Cardiac muscle cell (in vitro differentiated cells and primary cell): ENCODE results near the gene INTS7. TPM values are rescaled to one million over a fixed set of nuclear protein-coding genes. Genes with fewer than 3 reads are reported as not detected.

Experiments used
- DNase-seq, 2 donors: peaks; one replicate each; pipeline versions ENCODE4 v3.0.0 to v3.0.0-alpha.2; 2010 to 2017; ENCODE audit warnings: low read depth in 1 of 2, low spot score in 1 of 2
- H3K27ac ChIP-seq: fragments of 200-600 bp; sonication (generic); 2 replicates; pipeline ENCODE4 v1.5.1; 2016
- H3K27me3 ChIP-seq: fragments of 200-600 bp; sonication (generic); 2 replicates; pipeline ENCODE4 v1.6.0; 2016; ENCODE audit warnings: control low read depth
- H3K36me3 ChIP-seq: fragments of 200-600 bp; sonication (generic); 2 replicates; pipeline ENCODE4 v1.5.1; 2016; ENCODE audit warnings: control low read depth
- H3K4me1 ChIP-seq: fragments of 200-600 bp; sonication (generic); 2 replicates; pipeline ENCODE4 v1.8.1; 2017; ENCODE audit warnings: low read depth, mild to moderate bottlenecking, mixed run types
- H3K4me3 ChIP-seq: fragments of 200-600 bp; sonication (generic); 2 replicates; pipeline ENCODE4 v1.5.1; 2016; ENCODE audit warnings: mild to moderate bottlenecking
- H3K9me3 ChIP-seq: fragments of 200-600 bp; sonication (generic); 2 replicates; pipeline ENCODE4 v1.5.1; 2017; ENCODE audit warnings: low read depth, mild to moderate bottlenecking, control low read depth
- CTCF ChIP-seq: IDR thresholded peaks from 2 replicates; pipeline ENCODE4 v1.5.1; 2012; ENCODE audit warnings: low read depth, mild to moderate bottlenecking, low read length
- polyA plus RNA-seq: library from polyadenylated mRNA; unstranded; fragments of >200 nt; fragmentation: Nextera tagmentation; extraction: Ambion mirVana; gene quantifications from 2 replicates; pipeline ENCODE4 v1.2.1, GENCODE V29; 2016
- total RNA-seq: library from RNA; depleted of rRNA; stranded (reverse); fragments of >200 nt; gene quantifications from 2 replicates; pipeline ENCODE4 v1.2.3, GENCODE V29; 2016

INTS7 gene
- total and polyA plus RNA-seq, 2 experiments from 2014 or later, result 5.6 to 11.3 TPM

- H3K27me3 ChIP-seq, result no peaks in the 10 kb centered on the region
- no peaks in the 10 kb centered on the region for H3K4me1 ChIP-seq
- TF ChIP-seq CTCF, result no peak
Observed at GRCh38 chr1:211900441-211900840, 134.9 kb downstream of the INTS7 start.

GRCh38 chr1:211896958-211897357, 138.4 kb downstream of the INTS7 start:
- H3K9me3 ChIP-seq, result no peaks in the 10 kb centered on the region
- no peak for DNase-seq
- no peaks in the 10 kb centered on the region for H3K27me3 ChIP-seq
- no peaks in the 10 kb centered on the region for H3K4me1 ChIP-seq
- no peaks in the 10 kb centered on the region for H3K36me3 ChIP-seq
- TF ChIP-seq CTCF, result no peak
- no peak overlapping the region for H3K4me3 ChIP-seq
- H3K27ac ChIP-seq, result no peak overlapping the region

More at GRCh38 chr1:211900441-211900840, 134.9 kb downstream of the INTS7 start:
- no peak for DNase-seq
- no peaks in the 10 kb centered on the region for H3K9me3 ChIP-seq
- H3K4me3 ChIP-seq, result no peak overlapping the region
- no peak overlapping the region for H3K27ac ChIP-seq
- H3K36me3 ChIP-seq, result no peaks in the 10 kb centered on the region

GRCh38 chr1:211895126-211895759, 140.1 kb downstream of the INTS7 start:
- DNase-seq, result no peak
- TF ChIP-seq CTCF, result no peak
- H3K27ac ChIP-seq, result no peak overlapping the region
- no peaks in the 10 kb centered on the region for H3K4me1 ChIP-seq
- no peaks in the 10 kb centered on the region for H3K36me3 ChIP-seq
- no peak overlapping the region for H3K4me3 ChIP-seq
- no peaks in the 10 kb centered on the region for H3K9me3 ChIP-seq
- no peaks in the 10 kb centered on the region for H3K27me3 ChIP-seq

GRCh38 chr1:211894312-211894711, 141.0 kb downstream of the INTS7 start:
- Histone ChIP-seq H3K36me3 (no peaks in the 10 kb centered on the region), H3K9me3 (no peaks in the 10 kb centered on the region), H3K27me3 (no peaks in the 10 kb centered on the region), H3K4me1 (no peaks in the 10 kb centered on the region), H3K27ac (no peak overlapping the region), H3K4me3 (no peak overlapping the region)
- TF ChIP-seq CTCF, result no peak
- peak in 1 of 2 donors; percentile 19 for DNase-seq

- H3K9me3 ChIP-seq, result no peaks in the 10 kb centered on the region
- H3K4me1 ChIP-seq, result no peaks in the 10 kb centered on the region
- DNase-seq, result no peak
- TF ChIP-seq CTCF, result no peak
- no peak overlapping the region for H3K27ac ChIP-seq
- no peak overlapping the region for H3K4me3 ChIP-seq
- H3K27me3 ChIP-seq, result no peaks in the 10 kb centered on the region
- no peaks in the 10 kb centered on the region for H3K36me3 ChIP-seq
Observed at GRCh38 chr1:211893260-211893659, 142.1 kb downstream of the INTS7 start.

GRCh38 chr1:211892577-211892976, 142.8 kb downstream of the INTS7 start:
- Histone ChIP-seq H3K36me3 (no peaks in the 10 kb centered on the region), H3K4me3 (no peak overlapping the region), H3K27me3 (no peaks in the 10 kb centered on the region), H3K4me1 (no peaks in the 10 kb centered on the region), H3K27ac (no peak overlapping the region), H3K9me3 (no peaks in the 10 kb centered on the region)
- no peak for DNase-seq
- TF ChIP-seq CTCF, result no peak
